Measurements from ENCODE around the gene FRYL. TPM values are rescaled to one million over a fixed set of nuclear protein-coding genes. Genes with fewer than 3 reads are reported as not detected.
A peak's percentile ranks its signal among the peaks of the same experiment; 100 is the strongest.

The FRYL gene
- total and polyA plus RNA-seq, 3 experiments from 2014 or later, result 34.9 to 70.3 (median 69.3) TPM

DNA sequence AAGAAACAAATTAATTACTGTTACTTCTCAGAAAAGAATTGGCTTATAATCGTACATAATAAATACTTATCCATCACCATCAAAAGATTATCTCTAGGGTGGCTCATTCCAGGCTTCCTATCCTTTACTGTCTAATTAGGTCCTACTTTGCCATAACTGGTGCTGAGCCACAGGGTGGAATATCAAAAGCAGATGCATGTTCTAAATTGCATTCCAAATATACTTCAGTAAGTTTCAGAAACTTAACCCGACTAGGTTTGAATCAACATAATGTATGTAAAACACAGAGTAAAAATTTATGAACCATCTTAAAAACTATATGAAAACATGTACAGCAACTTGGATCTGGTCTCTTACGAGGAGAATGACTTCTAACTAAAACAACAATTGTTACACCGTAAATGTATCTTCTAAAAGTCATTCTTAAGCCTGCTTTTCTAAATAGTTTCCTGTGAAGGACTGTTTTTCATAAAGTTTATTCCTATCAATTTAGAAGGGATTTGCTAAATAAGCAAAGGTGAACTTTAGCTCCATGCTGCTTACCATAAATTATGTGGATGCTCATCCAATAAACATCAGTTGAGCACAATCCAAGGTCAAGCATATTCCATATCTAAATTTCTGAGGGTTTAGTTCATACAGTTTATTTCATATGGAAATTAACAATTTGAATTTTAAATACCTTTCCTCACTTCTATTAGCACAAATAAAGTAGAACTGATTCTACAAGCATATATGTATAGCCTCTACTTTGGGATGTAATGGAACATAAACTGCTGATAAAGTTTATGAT lies 276.6 kb downstream of the FRYL start:
- DNase-seq, result no peak
- ChIA-PET POLR2A (no interaction called here), CTCF (no interaction called here)
- Histone ChIP-seq H3K27me3 (ENCODE audit: insufficient read depth, low read length, poor library complexity, severe bottlenecking) (no peaks in the 10 kb centered on the region), H3K27ac (ENCODE audit: low read depth, low read length) (no peak overlapping the region), H3K36me3 (ENCODE audit: insufficient read depth, low read length) (peaks cover 13% of the 10 kb centered on the region), H3K4me3 (ENCODE audit: low read length) (no peak overlapping the region), H3K9me3 (ENCODE audit: low read length) (no peaks in the 10 kb centered on the region), H3K4me1 (ENCODE audit: insufficient read depth, low read length) (no peaks in the 10 kb centered on the region)
- peak overlapping the region in 2 of 8 donors; percentile 7 to 54 for H3K27ac Mint-ChIP-seq
- no peaks in the 10 kb centered on the region for H3K27me3 Mint-ChIP-seq
- no peak overlapping the region for H3K4me3 Mint-ChIP-seq
- no peaks in the 10 kb centered on the region for H3K9me3 Mint-ChIP-seq
- H3K36me3 Mint-ChIP-seq, result peaks cover 4 to 70% (median 23%) of the 10 kb centered on the region in 3 donors
- no peaks in the 10 kb centered on the region for H3K4me1 Mint-ChIP-seq

DNA sequence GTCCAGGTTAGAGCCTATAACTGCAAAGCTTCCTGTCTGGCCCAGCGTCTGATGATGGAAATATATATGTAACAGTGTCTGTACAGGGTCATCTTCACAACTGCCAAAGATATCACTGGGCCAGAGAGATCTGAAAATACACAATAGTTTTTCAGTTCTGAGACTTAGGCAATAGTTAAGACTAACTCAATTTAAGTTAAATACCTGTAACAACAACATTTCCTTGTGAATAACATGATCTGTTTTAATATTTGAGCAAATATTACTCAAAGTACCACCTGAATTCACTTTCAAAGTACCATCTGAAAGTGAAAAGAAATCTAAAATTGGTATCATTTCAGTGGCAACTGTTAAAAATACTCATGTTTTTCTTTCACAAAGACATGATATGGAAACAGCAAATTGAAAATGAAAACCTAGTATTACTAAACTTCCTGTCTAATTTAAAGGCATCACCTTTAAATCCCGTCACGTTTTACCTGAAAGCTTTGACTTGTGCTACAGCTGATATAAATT lies 280.5 kb downstream of the FRYL start:
- Mint-ChIP-seq H3K9me3 (no peaks in the 10 kb centered on the region), H3K27me3 (peaks cover 0 to under 1% of the 10 kb centered on the region in 2 donors), H3K4me3 (no peak overlapping the region), H3K27ac (peak overlapping the region in 2 of 8 donors; percentile 32 to 56), H3K4me1 (no peaks in the 10 kb centered on the region), H3K36me3 (peaks cover 4 to 57% (median 13%) of the 10 kb centered on the region in 3 donors)
- H3K4me3 ChIP-seq (ENCODE audit: low read length), result no peak overlapping the region
- H3K27ac ChIP-seq (ENCODE audit: low read depth, low read length), result no peak overlapping the region
- H3K9me3 ChIP-seq (ENCODE audit: low read length), result no peaks in the 10 kb centered on the region
- no peaks in the 10 kb centered on the region for H3K4me1 ChIP-seq (ENCODE audit: insufficient read depth, low read length)
- POLR2A ChIA-PET, result no interaction called here
- no peak for DNase-seq
- CTCF ChIA-PET, result no interaction called here
- no peaks in the 10 kb centered on the region for H3K27me3 ChIP-seq (ENCODE audit: insufficient read depth, low read length, poor library complexity, severe bottlenecking)
- peaks cover 8% of the 10 kb centered on the region for H3K36me3 ChIP-seq (ENCODE audit: insufficient read depth, low read length)

DNA sequence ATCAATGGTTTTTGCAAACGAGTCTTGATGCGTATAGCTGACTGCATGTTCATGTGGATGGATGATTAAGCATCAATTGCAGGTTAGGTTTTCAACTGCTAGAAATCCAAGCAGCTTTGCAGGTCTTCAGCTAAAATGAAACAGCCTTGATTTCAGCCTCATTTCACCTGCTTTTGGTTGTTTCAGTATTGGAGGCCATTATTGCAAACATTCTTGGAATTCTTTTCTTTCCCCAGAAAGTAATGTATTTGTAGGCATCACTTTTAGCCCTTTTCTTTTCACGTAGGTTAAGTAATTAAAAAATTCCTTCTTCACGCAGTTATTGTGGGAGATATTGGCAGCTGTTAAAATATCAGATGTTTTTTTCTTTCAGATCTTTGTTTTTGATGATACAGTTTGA lies 281.2 kb downstream of the FRYL start:
- no peak overlapping the region for H3K4me3 Mint-ChIP-seq
- Histone ChIP-seq H3K4me3 (ENCODE audit: low read length) (no peak overlapping the region), H3K27ac (ENCODE audit: low read depth, low read length) (no peak overlapping the region), H3K27me3 (ENCODE audit: insufficient read depth, low read length, poor library complexity, severe bottlenecking) (no peaks in the 10 kb centered on the region), H3K9me3 (ENCODE audit: low read length) (no peaks in the 10 kb centered on the region), H3K4me1 (ENCODE audit: insufficient read depth, low read length) (no peaks in the 10 kb centered on the region), H3K36me3 (ENCODE audit: insufficient read depth, low read length) (peaks cover 8% of the 10 kb centered on the region)
- CTCF ChIA-PET, result no interaction called here
- H3K27ac Mint-ChIP-seq, result no peak overlapping the region
- no peak for DNase-seq
- H3K36me3 Mint-ChIP-seq, result peaks cover 4 to 51% (median 13%) of the 10 kb centered on the region in 3 donors
- H3K27me3 Mint-ChIP-seq, result peaks cover 0 to 3% of the 10 kb centered on the region in 2 donors
- no peaks in the 10 kb centered on the region for H3K9me3 Mint-ChIP-seq
- H3K4me1 Mint-ChIP-seq, result no peaks in the 10 kb centered on the region
- POLR2A ChIA-PET, result no interaction called here

DNA sequence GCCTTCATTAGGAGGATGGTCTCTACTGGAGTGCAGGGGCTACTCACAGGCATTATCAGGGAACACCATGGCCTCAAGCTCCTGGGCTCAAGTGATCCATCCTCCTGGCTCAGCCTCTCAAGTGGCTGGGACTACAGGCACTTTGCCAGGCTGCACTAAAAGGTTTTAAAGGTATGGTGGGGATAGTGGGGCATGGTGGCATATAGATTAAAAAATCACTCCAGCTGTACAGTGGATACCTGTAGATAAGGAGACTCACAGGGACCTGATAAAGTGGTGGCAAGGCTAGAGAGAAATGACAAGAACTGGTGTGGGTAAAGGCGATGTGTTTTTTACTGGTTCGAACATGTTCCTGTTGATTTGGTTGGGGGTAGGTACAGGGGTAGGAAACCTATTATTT lies 284.1 kb downstream of the FRYL start:
- POLR2A ChIA-PET, result no interaction called here
- no peaks in the 10 kb centered on the region for H3K27me3 ChIP-seq (ENCODE audit: insufficient read depth, low read length, poor library complexity, severe bottlenecking)
- H3K4me3 ChIP-seq (ENCODE audit: low read length), result no peak overlapping the region
- CTCF ChIA-PET, result no interaction called here
- DNase-seq, result no peak
- H3K9me3 Mint-ChIP-seq, result no peaks in the 10 kb centered on the region
- H3K9me3 ChIP-seq (ENCODE audit: low read length), result no peaks in the 10 kb centered on the region
- H3K27ac Mint-ChIP-seq, result peak overlapping the region in 1 of 8 donors; percentile 43
- no peaks in the 10 kb centered on the region for H3K4me1 ChIP-seq (ENCODE audit: insufficient read depth, low read length)
- peaks cover 15 to 16% of the 10 kb centered on the region in 2 donors for H3K27me3 Mint-ChIP-seq
- no peak overlapping the region for H3K27ac ChIP-seq (ENCODE audit: low read depth, low read length)
- H3K4me3 Mint-ChIP-seq, result no peak overlapping the region
- H3K36me3 ChIP-seq (ENCODE audit: insufficient read depth, low read length), result peaks cover 8% of the 10 kb centered on the region
- H3K4me1 Mint-ChIP-seq, result no peaks in the 10 kb centered on the region
- H3K36me3 Mint-ChIP-seq, result peaks cover 1 to 33% (median 9%) of the 10 kb centered on the region in 3 donors

DNA sequence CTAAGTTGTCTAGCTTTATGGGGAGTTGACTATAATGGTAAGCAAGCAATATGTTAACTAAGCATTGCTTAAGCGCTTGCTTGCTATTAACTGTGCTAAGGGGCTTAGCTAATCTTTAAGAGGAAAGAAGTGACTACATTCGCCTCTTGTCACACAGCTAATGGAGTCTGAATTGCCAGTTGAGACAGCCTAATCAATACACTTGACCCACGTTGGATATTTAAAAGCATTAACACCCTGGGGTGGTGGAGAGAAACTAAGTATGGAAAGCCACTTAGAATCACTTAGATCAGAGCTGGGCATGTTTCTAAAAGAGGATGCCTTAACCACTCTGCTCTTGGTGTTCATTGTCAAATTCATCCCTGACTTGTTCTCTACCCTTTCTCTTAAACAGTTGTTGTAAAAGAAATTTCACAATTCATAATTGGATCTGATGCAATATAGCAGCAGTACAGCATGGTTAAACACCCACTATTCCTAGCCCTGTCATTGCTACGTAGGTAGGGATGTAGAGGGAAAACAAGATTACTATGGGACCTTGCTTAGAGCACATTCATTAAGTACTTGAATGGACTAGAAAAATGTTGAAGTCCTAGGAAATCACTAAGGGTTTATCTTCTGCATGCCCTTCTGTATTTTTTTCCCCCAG lies 286.5 kb downstream of the FRYL start:
- H3K36me3 ChIP-seq (ENCODE audit: insufficient read depth, low read length), result peaks cover under 1% of the 10 kb centered on the region
- Mint-ChIP-seq H3K4me3 (no peak overlapping the region), H3K36me3 (peaks cover 0 to 12% (median under 1%) of the 10 kb centered on the region in 3 donors), H3K4me1 (peaks cover 0 to 8% (median 1%) of the 10 kb centered on the region in 3 donors), H3K9me3 (no peaks in the 10 kb centered on the region), H3K27me3 (peaks cover 29 to 31% of the 10 kb centered on the region in 2 donors), H3K27ac (no peak overlapping the region)
- H3K9me3 ChIP-seq (ENCODE audit: low read length), result no peaks in the 10 kb centered on the region
- H3K4me1 ChIP-seq (ENCODE audit: insufficient read depth, low read length), result no peaks in the 10 kb centered on the region
- peaks cover 7% of the 10 kb centered on the region for H3K27me3 ChIP-seq (ENCODE audit: insufficient read depth, low read length, poor library complexity, severe bottlenecking)
- H3K4me3 ChIP-seq (ENCODE audit: low read length), result no peak overlapping the region
- DNase-seq, result no peak
- ChIA-PET CTCF (no interaction called here), POLR2A (no interaction called here)
- no peak overlapping the region for H3K27ac ChIP-seq (ENCODE audit: low read depth, low read length)

DNA sequence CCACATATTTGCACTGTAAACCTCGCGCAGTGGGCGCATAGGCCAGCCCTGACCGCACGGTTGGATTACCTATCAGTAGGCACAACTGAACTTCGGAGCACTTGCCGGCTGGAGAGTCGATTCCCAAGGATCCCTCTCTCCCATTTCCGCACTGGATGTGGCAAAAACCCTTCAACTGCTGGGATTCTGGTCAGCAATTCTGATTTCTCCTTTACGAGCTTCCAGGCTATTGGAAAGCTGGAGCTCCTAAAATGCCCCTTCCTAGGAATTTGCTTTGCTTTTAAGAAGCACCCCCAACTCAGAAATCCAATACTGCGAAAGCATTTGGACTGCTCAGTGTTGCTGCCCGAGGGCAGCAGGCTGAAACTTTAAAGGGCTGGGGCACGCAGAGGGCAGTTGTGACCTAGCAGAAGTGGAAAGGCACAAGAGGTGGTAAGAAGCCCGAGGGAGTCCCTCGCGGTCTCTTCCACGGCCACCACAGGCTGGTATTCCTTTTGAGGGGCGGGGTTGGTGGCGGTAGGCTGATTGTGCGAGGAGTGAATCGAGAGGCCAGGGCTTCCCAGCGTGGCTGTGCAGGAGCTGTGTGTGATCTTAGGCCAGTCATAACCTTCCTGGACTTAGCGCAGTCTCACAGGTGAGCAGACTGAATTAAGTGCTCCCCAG lies 288.4 kb downstream of the FRYL start:
- H3K27ac Mint-ChIP-seq, result no peak overlapping the region
- H3K4me3 ChIP-seq (ENCODE audit: low read length), result no peak overlapping the region
- POLR2A ChIA-PET, result no interaction called here
- no peaks in the 10 kb centered on the region for H3K9me3 ChIP-seq (ENCODE audit: low read length)
- H3K9me3 Mint-ChIP-seq, result peaks cover 0 to 3% (median 0%) of the 10 kb centered on the region in 5 donors
- CTCF ChIA-PET, result no interaction called here
- H3K4me1 ChIP-seq (ENCODE audit: insufficient read depth, low read length), result no peaks in the 10 kb centered on the region
- peaks cover 7% of the 10 kb centered on the region for H3K27me3 ChIP-seq (ENCODE audit: insufficient read depth, low read length, poor library complexity, severe bottlenecking)
- peak overlapping the region in 4 of 7 donors; percentile 0 to 54 (median 37) for H3K4me3 Mint-ChIP-seq
- peaks cover 0 to 3% (median 0%) of the 10 kb centered on the region in 3 donors for H3K36me3 Mint-ChIP-seq
- H3K4me1 Mint-ChIP-seq, result peaks cover 0 to 8% (median 1%) of the 10 kb centered on the region in 3 donors
- DNase-seq, result no peak
- H3K27ac ChIP-seq (ENCODE audit: low read depth, low read length), result no peak overlapping the region
- H3K27me3 Mint-ChIP-seq, result peaks cover 42 to 47% of the 10 kb centered on the region in 2 donors
- no peaks in the 10 kb centered on the region for H3K36me3 ChIP-seq (ENCODE audit: insufficient read depth, low read length)

DNA sequence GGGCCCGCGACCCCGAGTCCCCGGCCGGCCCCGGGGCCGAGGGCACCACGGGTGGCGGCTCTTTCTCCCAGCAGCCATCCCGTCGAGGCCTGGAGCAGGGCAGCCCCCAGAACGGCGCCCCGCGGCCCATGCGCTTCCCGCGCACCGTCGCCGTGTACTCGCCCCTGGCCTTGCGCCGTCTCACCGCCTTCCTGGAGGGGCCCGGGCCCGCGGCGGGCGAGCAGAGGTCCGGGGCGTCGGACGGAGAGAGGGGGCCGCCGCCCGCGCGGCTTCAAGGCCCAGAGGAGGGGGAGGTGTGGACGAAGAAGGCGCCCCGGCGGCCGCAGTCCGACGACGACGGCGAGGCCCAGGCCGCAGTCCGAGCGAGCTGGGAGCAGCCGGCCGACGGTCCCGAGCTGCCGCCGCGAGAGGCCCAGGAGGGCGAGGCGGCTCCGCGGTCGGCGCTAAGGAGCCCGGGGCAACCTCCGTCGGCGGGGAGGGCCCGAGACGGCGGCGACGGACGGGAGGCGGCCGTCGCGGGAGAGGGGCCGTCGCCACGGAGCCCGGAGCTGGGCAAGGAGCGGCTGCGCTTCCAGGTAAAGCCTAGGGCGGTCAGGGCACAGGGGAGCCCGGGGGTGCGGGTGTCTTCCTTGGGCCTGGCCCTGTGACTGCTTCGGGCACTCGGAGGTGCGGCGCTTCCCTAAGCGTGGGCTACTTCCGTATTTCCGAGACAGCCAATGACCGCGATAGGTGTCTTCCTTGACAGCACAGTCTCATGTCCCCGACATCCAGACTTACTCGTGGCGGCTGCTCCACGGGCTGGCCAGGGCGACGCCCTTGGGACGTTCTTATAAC lies 289.2 kb downstream of the FRYL start:
- Mint-ChIP-seq H3K4me3 (peak overlapping the region in 1 of 7 donors; percentile 31), H3K4me1 (peaks cover 0 to 8% (median 1%) of the 10 kb centered on the region in 3 donors), H3K36me3 (no peaks in the 10 kb centered on the region), H3K27me3 (peaks cover 44 to 52% of the 10 kb centered on the region in 2 donors), H3K9me3 (peaks cover 0 to 3% (median 0%) of the 10 kb centered on the region in 5 donors), H3K27ac (no peak overlapping the region)
- POLR2A ChIA-PET, result no interaction called here
- peaks cover 7% of the 10 kb centered on the region for H3K27me3 ChIP-seq (ENCODE audit: insufficient read depth, low read length, poor library complexity, severe bottlenecking)
- no peak overlapping the region for H3K27ac ChIP-seq (ENCODE audit: low read depth, low read length)
- no peak for DNase-seq
- CTCF ChIA-PET, result no interaction called here
- no peaks in the 10 kb centered on the region for H3K4me1 ChIP-seq (ENCODE audit: insufficient read depth, low read length)
- H3K36me3 ChIP-seq (ENCODE audit: insufficient read depth, low read length), result no peaks in the 10 kb centered on the region
- H3K4me3 ChIP-seq (ENCODE audit: low read length), result no peak overlapping the region
- no peaks in the 10 kb centered on the region for H3K9me3 ChIP-seq (ENCODE audit: low read length)

Data from CD8-positive, alpha-beta memory T cell (primary cell).